GM12878 (cell line): ENCODE data around the gene POLR2L.

Experiments
- BACH1 ChIP-seq: fragments of 450-650 bp; IDR thresholded peaks from 2 replicates; pipeline ENCODE4 v1.6.1; 2017; ENCODE audit warnings: mild to moderate bottlenecking, borderline replicate concordance
- BCL11A ChIP-seq: IDR thresholded peaks from 2 replicates; pipeline ENCODE4 v1.6.1; 2011; ENCODE audit warnings: low read depth, low read length
- CBX3 ChIP-seq: fragments of 200-600 bp; sonication (generic); IDR thresholded peaks from 2 replicates; pipeline ENCODE4 v1.6.1; 2016; ENCODE audit warnings: low read depth, borderline replicate concordance
- CHD4 ChIP-seq: fragments of 200-600 bp; sonication (generic); IDR thresholded peaks from 2 replicates; pipeline ENCODE4 v1.6.1; 2016; ENCODE audit warnings: mild to moderate bottlenecking
- CTCF ChIP-seq, 3 experiments: IDR thresholded peaks in 2 of 3; conservative IDR thresholded peaks in 1 of 3; 2 replicates each; pipeline ENCODE4 v1.5.1; 2011; ENCODE audit warnings: low read depth in 3 of 3, low read length in 3 of 3, mild to moderate bottlenecking in 3 of 3, control low read depth in 2 of 3, moderate library complexity in 2 of 3, inconsistent platforms in 1 of 3, mixed read lengths in 1 of 3; ENCODE audit not compliant: control insufficient read depth in 2 of 3, insufficient read depth in 1 of 3; ENCODE audit errors: extremely low read depth in 1 of 3
- EZH2 ChIP-seq: IDR thresholded peaks from 2 replicates; pipeline ENCODE4 v1.6.1; 2012; ENCODE audit warnings: low read depth, mild to moderate bottlenecking, control low read depth, inconsistent platforms, low read length, borderline replicate concordance; ENCODE audit not compliant: control insufficient read depth
- FOXM1 ChIP-seq: IDR thresholded peaks from 2 replicates; pipeline ENCODE4 v1.6.1; 2012; ENCODE audit warnings: low read depth, mild to moderate bottlenecking, inconsistent platforms, low read length, moderate library complexity
- NBN ChIP-seq: fragments of 450-650 bp; IDR thresholded peaks from 2 replicates; pipeline ENCODE4 v1.6.1; 2016
- SMAD1 ChIP-seq: fragments of 450-650 bp; IDR thresholded peaks from 2 replicates; pipeline ENCODE4 v1.6.1; 2018; ENCODE audit warnings: mild to moderate bottlenecking, low read depth; ENCODE audit not compliant: partially characterized antibody
- SMC3 ChIP-seq: IDR thresholded peaks from 2 replicates; pipeline ENCODE4 v1.6.1; 2011; ENCODE audit warnings: low read length, improper control_type of control experiment, borderline replicate concordance
- ZBTB4 ChIP-seq: fragments of 450-650 bp; formaldehyde crosslinking; IDR thresholded peaks from 2 replicates; pipeline ENCODE4 v1.4.0; 2022; ENCODE audit warnings: mild to moderate bottlenecking, moderate library complexity

- no peak for TF ChIP-seq EZH2
- TF ChIP-seq ZBTB4: no peak
- TF ChIP-seq NBN: no peak
- no peak for TF ChIP-seq BCL11A
- TF ChIP-seq CTCF (IDR thresholded peaks at IDR 0.05 in 2 of 3, conservative IDR thresholded peaks at IDR 0.05 in 1 of 3; ENCODE audit: control insufficient read depth in 2 of 3, extremely low read depth in 1 of 3, insufficient read depth in 1 of 3, low read depth in 3 of 3, low read length in 3 of 3): no peak
- TF ChIP-seq SMAD1: no peak
- no peak for TF ChIP-seq BACH1
- no peak for TF ChIP-seq CBX3
- TF ChIP-seq CHD4: no peak
- TF ChIP-seq FOXM1: no peak
- no peak for TF ChIP-seq SMC3
These were observed 19.8 kb upstream of the POLR2L start for GRCh38 chr11:862081-862661.
